SK-N-SH (cell line): ENCODE measurements around the gene NTMT1. TPM values are rescaled to one million over a fixed set of nuclear protein-coding genes. Genes with fewer than 3 reads are reported as not detected.

Experiments used
- CTCF ChIA-PET: fragments of 300-600, 350-600 bp; formaldehyde crosslinking; extraction: SDS; loops from one replicate; lab custom pipeline; 2021; lab: Yijun Ruan, JAX
- POLR2A ChIA-PET: fragments of 350-600 bp; sonication (Branson Sonifier 250); formaldehyde crosslinking; extraction: SDS; loops from one replicate; lab custom pipeline; 2020; ENCODE audit warnings: antibody characterized with exemption, inconsistent platforms; lab: Yijun Ruan, JAX
- DNase-seq: peaks from one replicate; pipeline ENCODE4 v3.0.0; 2012
- H2AFZ ChIP-seq: fragments of 200-600 bp; sonication (generic); 2 replicates; pipeline ENCODE4 v1.8.1; 2016; ENCODE audit warnings: antibody characterized with exemption, mild to moderate bottlenecking, low read depth
- H3F3A ChIP-seq: fragments of 200-600 bp; sonication (generic); replicated peaks from 2 replicates; pipeline ENCODE3; 2016; ENCODE audit warnings: antibody characterized with exemption, mild to moderate bottlenecking; ENCODE audit not compliant: insufficient read depth
- H3K27ac ChIP-seq, 2 experiments: fragments of 200-500 bp in 1 of 2; fragments of 200-600 bp in 1 of 2; sonication (Bioruptor generic) in 1 of 2; sonication (generic), shearing (Covaris generic) in 1 of 2; 2 replicates each; pipeline versions ENCODE4 v1.5.1 to v1.6.1; 2014 to 2016; ENCODE audit warnings: low read depth in 2 of 2, inconsistent platforms in 1 of 2, low read length in 1 of 2, mild to moderate bottlenecking in 1 of 2, mixed read lengths in 1 of 2
- H3K27me3 ChIP-seq: fragments of 200-600 bp; sonication (generic), shearing (Covaris generic); 2 replicates; pipeline ENCODE4 v1.6.1; 2016; ENCODE audit warnings: mixed run types; ENCODE audit not compliant: insufficient read depth
- H3K36me3 ChIP-seq, 2 experiments: fragments of 200-500 bp in 1 of 2; fragments of 200-600 bp in 1 of 2; sonication (Bioruptor generic) in 1 of 2; sonication (generic) in 1 of 2; replicated peaks in 1 of 2; 2 replicates each; pipeline versions ENCODE3 to v1.5.1; 2014 to 2016; ENCODE audit warnings: low read length in 1 of 2, mild to moderate bottlenecking in 1 of 2; ENCODE audit not compliant: insufficient read depth in 2 of 2, control insufficient read depth in 1 of 2
- H3K4me1 ChIP-seq, 2 experiments: fragments of 200-500 bp in 1 of 2; fragments of 200-600 bp in 1 of 2; sonication (Bioruptor generic) in 1 of 2; sonication (generic), shearing (Covaris generic) in 1 of 2; 2 replicates each; pipeline versions ENCODE4 v1.5.1 to v1.6.1; 2014 to 2016; ENCODE audit warnings: low read depth in 1 of 2, low read length in 1 of 2, mixed run types in 1 of 2; ENCODE audit not compliant: insufficient read depth in 2 of 2, control insufficient read depth in 1 of 2
- H3K4me2 ChIP-seq: fragments of 200-600 bp; sonication (generic), shearing (Covaris generic); 2 replicates; pipeline ENCODE4 v1.6.1; 2017; ENCODE audit warnings: mixed run types
- H3K4me3 ChIP-seq, 2 experiments: fragments of 200-500 bp in 1 of 2; fragments of 200-600 bp in 1 of 2; sonication (Bioruptor generic) in 1 of 2; sonication (generic), shearing (Covaris generic) in 1 of 2; 2 replicates each; pipeline versions ENCODE4 v1.5.1 to v1.8.1; 2014 to 2016; ENCODE audit warnings: low read depth in 2 of 2, inconsistent platforms in 1 of 2, low read length in 1 of 2, mild to moderate bottlenecking in 1 of 2, mixed read lengths in 1 of 2, moderate library complexity in 1 of 2
- H3K79me2 ChIP-seq: fragments of 200-600 bp; sonication (generic); 2 replicates; pipeline ENCODE4 v1.8.1; 2017; ENCODE audit warnings: mild to moderate bottlenecking; ENCODE audit not compliant: insufficient read depth
- H3K9ac ChIP-seq: fragments of 200-600 bp; sonication (generic); 2 replicates; pipeline ENCODE4 v1.6.1; 2017; ENCODE audit warnings: mixed run types
- H3K9me2 ChIP-seq: fragments of 200-600 bp; sonication (generic); 2 replicates; pipeline ENCODE4 v1.6.1; 2017; ENCODE audit warnings: mixed run types
- H3K9me3 ChIP-seq: fragments of 200-600 bp; sonication (generic); 2 replicates; pipeline ENCODE4 v1.6.1; 2017; ENCODE audit warnings: mixed run types, mild to moderate bottlenecking, moderate library complexity
- H4K20me1 ChIP-seq: fragments of 200-600 bp; sonication (generic); 2 replicates; pipeline ENCODE4 v1.6.1; 2017; ENCODE audit warnings: mild to moderate bottlenecking, mixed run types; ENCODE audit not compliant: insufficient read depth
- ELF1 ChIP-seq: IDR thresholded peaks from 2 replicates; pipeline ENCODE4 v1.4.0; 2012
- EZH2phosphoT487 ChIP-seq: fragments of 200-600 bp; sonication (generic); IDR thresholded peaks from 2 replicates; pipeline ENCODE4 v1.6.1; 2017; ENCODE audit warnings: low read depth, mixed run types, mild to moderate bottlenecking, antibody characterized with exemption, moderate library complexity, borderline replicate concordance
- FOSL2 ChIP-seq: IDR thresholded peaks from 2 replicates; pipeline ENCODE4 v1.4.0; 2012; ENCODE audit warnings: low read depth, mild to moderate bottlenecking, moderate library complexity, borderline replicate concordance
- GABPA ChIP-seq: IDR thresholded peaks from 2 replicates; pipeline ENCODE4 v1.4.0; 2012; ENCODE audit warnings: low read depth, mild to moderate bottlenecking
- GATA2 ChIP-seq: sonication (generic); formaldehyde crosslinking; IDR thresholded peaks from 2 replicates; pipeline ENCODE4 v1.5.0; 2020; ENCODE audit warnings: mild to moderate bottlenecking, missing genetic modification reagents
- MXI1 ChIP-seq: IDR thresholded peaks from 2 replicates; pipeline ENCODE4 v1.6.1; 2012; ENCODE audit warnings: mild to moderate bottlenecking, low read depth, low read length, improper control_type of control experiment
- NFIC ChIP-seq: IDR thresholded peaks from 2 replicates; pipeline ENCODE4 v1.4.0; 2012; ENCODE audit warnings: borderline replicate concordance
- RAD21 ChIP-seq: IDR thresholded peaks from 2 replicates; pipeline ENCODE4 v1.6.1; 2012; ENCODE audit warnings: mild to moderate bottlenecking, low read length
- RCOR1 ChIP-seq: fragments of 150-350 bp; IDR thresholded peaks from 2 replicates; pipeline ENCODE4 v1.6.1; 2017; ENCODE audit warnings: antibody characterized with exemption, low read length
- RXRA ChIP-seq: IDR thresholded peaks from 2 replicates; pipeline ENCODE4 v1.4.0; 2012; ENCODE audit warnings: low read depth, mild to moderate bottlenecking, borderline replicate concordance
- SIN3A ChIP-seq: IDR thresholded peaks from 2 replicates; pipeline ENCODE4 v1.6.1; 2012; ENCODE audit warnings: low read depth, mild to moderate bottlenecking, low read length, moderate library complexity, borderline replicate concordance
- SMC3 ChIP-seq: IDR thresholded peaks from 2 replicates; pipeline ENCODE4 v1.6.1; 2012; ENCODE audit warnings: low read depth, low read length, improper control_type of control experiment
- TCF12 ChIP-seq: IDR thresholded peaks from 2 replicates; pipeline ENCODE4 v1.4.0; 2012
- WGBS: methylation state at CpG from one replicate; pipeline ENCODE4 v1.1.6; 2017; ENCODE audit warnings: low lambda C conversion rate; 5-methylcytosine and 5-hydroxymethylcytosine counted together
- polyA plus RNA-seq, 3 experiments: library from polyadenylated mRNA; depleted of rRNA; stranded (reverse); fragments of >200 nt; gene quantifications; 2 replicates each; pipeline ENCODE4 v1.2.3, GENCODE V29; 2012
- TF ChIP-seq, protein P1 (sequence below): IDR thresholded peaks from 2 replicates; pipeline ENCODE4 v1.4.0; 2012; ENCODE audit warnings: low read depth, borderline replicate concordance
- TF ChIP-seq, protein P2 (sequence below): fragments of 150-350 bp; IDR thresholded peaks from 2 replicates; pipeline ENCODE4 v1.6.1; 2016; ENCODE audit warnings: mild to moderate bottlenecking, low read depth, low read length
- TF ChIP-seq, protein P3 (sequence below): fragments of 200-600 bp; sonication (generic); IDR thresholded peaks from 2 replicates; pipeline ENCODE4 v1.6.1; 2017; ENCODE audit warnings: antibody characterized with exemption, mild to moderate bottlenecking, moderate library complexity
- TF ChIP-seq, protein P4 (sequence below): IDR thresholded peaks from 2 replicates; pipeline ENCODE4 v1.4.0; 2012; ENCODE audit warnings: low read depth

The NTMT1 gene
- polyA plus RNA-seq, 1 of the 3 experiments (the other 2 are of a cell fraction): 78.3 TPM

DNA sequence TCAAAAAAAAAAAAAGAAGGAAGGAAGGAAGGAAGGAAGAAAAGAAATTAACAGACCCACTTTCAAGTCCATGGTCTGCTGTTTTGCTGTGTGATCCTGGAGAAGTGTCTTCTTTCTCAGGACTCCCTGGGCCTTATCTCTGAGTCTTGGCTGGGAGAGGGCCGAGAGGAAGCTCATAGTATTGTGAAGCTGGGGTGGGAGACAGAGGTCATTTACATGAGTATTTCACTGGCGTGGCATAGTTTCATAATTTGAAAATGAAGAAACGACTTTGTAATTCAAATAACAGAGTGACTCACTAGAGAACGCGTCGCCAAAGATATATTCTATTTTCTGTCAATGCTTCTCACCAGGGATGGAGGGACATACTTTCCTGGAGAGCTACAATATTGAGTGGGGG lies 2.6 kb upstream of the NTMT1 start:
- Histone ChIP-seq H3K27me3 (no peaks in the 10 kb centered on the region), H3K9me3 (no peaks in the 10 kb centered on the region), H3K36me3 (no peaks in the 10 kb centered on the region), H3K4me2 (no peak overlapping the region), H3K4me3 (no peak overlapping the region), H4K20me1 (peaks cover 5% of the 10 kb centered on the region), H2AFZ (no peak overlapping the region), H3F3A (peaks cover 12% of the 10 kb centered on the region), H3K9me2 (no peaks in the 10 kb centered on the region), H3K27ac (no peak overlapping the region), H3K4me1 (peaks cover 10 to 29% of the 10 kb centered on the region in 2 experiments; a peak in 2 of 4 replicates)
- ChIA-PET CTCF (interaction anchor here (1.0 to 12.8 kb wide), 9 partner anchors 10 to 490 kb away, joined by 3 to 212 read pairs (median 26); partner anchors contain the start of genes ASB6 and TOR1B), POLR2A (no interaction called here)
- 85% methylated on average over 6 of the region's 6 CpGs for WGBS
- DNase-seq: no peak
- TF ChIP-seq RCOR1: no peak
- TF ChIP-seq SIN3A: no peak
- TF ChIP-seq RAD21: no peak
- TF ChIP-seq, protein P1, sequence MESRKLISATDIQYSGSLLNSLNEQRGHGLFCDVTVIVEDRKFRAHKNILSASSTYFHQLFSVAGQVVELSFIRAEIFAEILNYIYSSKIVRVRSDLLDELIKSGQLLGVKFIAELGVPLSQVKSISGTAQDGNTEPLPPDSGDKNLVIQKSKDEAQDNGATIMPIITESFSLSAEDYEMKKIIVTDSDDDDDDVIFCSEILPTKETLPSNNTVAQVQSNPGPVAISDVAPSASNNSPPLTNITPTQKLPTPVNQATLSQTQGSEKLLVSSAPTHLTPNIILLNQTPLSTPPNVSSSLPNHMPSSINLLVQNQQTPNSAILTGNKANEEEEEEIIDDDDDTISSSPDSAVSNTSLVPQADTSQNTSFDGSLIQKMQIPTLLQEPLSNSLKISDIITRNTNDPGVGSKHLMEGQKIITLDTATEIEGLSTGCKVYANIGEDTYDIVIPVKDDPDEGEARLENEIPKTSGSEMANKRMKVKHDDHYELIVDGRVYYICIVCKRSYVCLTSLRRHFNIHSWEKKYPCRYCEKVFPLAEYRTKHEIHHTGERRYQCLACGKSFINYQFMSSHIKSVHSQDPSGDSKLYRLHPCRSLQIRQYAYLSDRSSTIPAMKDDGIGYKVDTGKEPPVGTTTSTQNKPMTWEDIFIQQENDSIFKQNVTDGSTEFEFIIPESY: no peak
- no peak for TF ChIP-seq MXI1
- TF ChIP-seq, protein P2, sequence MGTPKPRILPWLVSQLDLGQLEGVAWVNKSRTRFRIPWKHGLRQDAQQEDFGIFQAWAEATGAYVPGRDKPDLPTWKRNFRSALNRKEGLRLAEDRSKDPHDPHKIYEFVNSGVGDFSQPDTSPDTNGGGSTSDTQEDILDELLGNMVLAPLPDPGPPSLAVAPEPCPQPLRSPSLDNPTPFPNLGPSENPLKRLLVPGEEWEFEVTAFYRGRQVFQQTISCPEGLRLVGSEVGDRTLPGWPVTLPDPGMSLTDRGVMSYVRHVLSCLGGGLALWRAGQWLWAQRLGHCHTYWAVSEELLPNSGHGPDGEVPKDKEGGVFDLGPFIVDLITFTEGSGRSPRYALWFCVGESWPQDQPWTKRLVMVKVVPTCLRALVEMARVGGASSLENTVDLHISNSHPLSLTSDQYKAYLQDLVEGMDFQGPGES: no peak
- no peak for TF ChIP-seq SMC3
- TF ChIP-seq NFIC: no peak
- no peak for TF ChIP-seq ELF1
- TF ChIP-seq GATA2: no peak
- no peak for TF ChIP-seq TCF12
- TF ChIP-seq, protein P3, sequence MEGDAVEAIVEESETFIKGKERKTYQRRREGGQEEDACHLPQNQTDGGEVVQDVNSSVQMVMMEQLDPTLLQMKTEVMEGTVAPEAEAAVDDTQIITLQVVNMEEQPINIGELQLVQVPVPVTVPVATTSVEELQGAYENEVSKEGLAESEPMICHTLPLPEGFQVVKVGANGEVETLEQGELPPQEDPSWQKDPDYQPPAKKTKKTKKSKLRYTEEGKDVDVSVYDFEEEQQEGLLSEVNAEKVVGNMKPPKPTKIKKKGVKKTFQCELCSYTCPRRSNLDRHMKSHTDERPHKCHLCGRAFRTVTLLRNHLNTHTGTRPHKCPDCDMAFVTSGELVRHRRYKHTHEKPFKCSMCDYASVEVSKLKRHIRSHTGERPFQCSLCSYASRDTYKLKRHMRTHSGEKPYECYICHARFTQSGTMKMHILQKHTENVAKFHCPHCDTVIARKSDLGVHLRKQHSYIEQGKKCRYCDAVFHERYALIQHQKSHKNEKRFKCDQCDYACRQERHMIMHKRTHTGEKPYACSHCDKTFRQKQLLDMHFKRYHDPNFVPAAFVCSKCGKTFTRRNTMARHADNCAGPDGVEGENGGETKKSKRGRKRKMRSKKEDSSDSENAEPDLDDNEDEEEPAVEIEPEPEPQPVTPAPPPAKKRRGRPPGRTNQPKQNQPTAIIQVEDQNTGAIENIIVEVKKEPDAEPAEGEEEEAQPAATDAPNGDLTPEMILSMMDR: no peak
- no peak for TF ChIP-seq EZH2phosphoT487
- no peak for TF ChIP-seq FOSL2
- TF ChIP-seq GABPA: no peak
- TF ChIP-seq RXRA: no peak
- TF ChIP-seq, protein P4, sequence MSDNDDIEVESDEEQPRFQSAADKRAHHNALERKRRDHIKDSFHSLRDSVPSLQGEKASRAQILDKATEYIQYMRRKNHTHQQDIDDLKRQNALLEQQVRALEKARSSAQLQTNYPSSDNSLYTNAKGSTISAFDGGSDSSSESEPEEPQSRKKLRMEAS: no peak
- TF ChIP-seq, all 33 proteins: peak for 0
- Histone ChIP-seq H3K9ac (no peak overlapping the region), H3K79me2 (peaks cover 26% of the 10 kb centered on the region)
